K562 (cell line): ENCODE results near the gene TMEFF2.

Experiments
- BDP1 ChIP-seq: IDR thresholded peaks from 3 replicates; pipeline ENCODE4 v1.6.1; 2011; ENCODE audit not compliant: insufficient read length, insufficient read depth
- CBFB ChIP-seq: sonication (generic); formaldehyde crosslinking; IDR thresholded peaks from 2 replicates; pipeline ENCODE4 v1.4.0; 2020; ENCODE audit warnings: mild to moderate bottlenecking, missing genetic modification reagents
- CTCF ChIP-seq, 3 experiments: IDR thresholded peaks in 2 of 3; conservative IDR thresholded peaks in 1 of 3; 2 replicates each; pipeline ENCODE4 v1.5.1; 2011 to 2012; ENCODE audit warnings: low read length in 3 of 3, mild to moderate bottlenecking in 3 of 3, control low read depth in 2 of 3, improper control_type of control experiment in 1 of 3, inconsistent platforms in 1 of 3, low read depth in 1 of 3, mixed read lengths in 1 of 3, moderate library complexity in 1 of 3; ENCODE audit not compliant: insufficient read depth in 2 of 3
- KLF1 ChIP-seq: fragments of 450-650 bp; IDR thresholded peaks from 2 replicates; pipeline ENCODE4 v1.6.1; 2016; ENCODE audit warnings: missing genetic modification characterization, missing compliant biosample characterization
- MAX ChIP-seq: sonication (generic); formaldehyde crosslinking; IDR thresholded peaks from 2 replicates; pipeline ENCODE4 v1.9.0; 2022; ENCODE audit warnings: mild to moderate bottlenecking, missing genetic modification reagents
- POLR2A ChIP-seq: fragments of 450-650 bp; conservative IDR thresholded peaks from 2 replicates; pipeline ENCODE4 v1.6.1; 2016
- POLR2G ChIP-seq: fragments of 200-400 bp; formaldehyde crosslinking; IDR thresholded peaks from 2 replicates; pipeline ENCODE4 v1.6.1; 2017; ENCODE audit warnings: low read depth, mild to moderate bottlenecking, antibody characterized with exemption, low read length, moderate library complexity
- RREB1 ChIP-seq: fragments of 250-450 bp; sonication (Bioruptor Pico); IDR thresholded peaks from 2 replicates; pipeline ENCODE4 v1.4.0; 2020
- ZBED1 ChIP-seq: IDR thresholded peaks from 2 replicates; pipeline ENCODE4 v1.6.1; 2014
- ZNF586 ChIP-seq: fragments of 450-650 bp; formaldehyde crosslinking; conservative IDR thresholded peaks from 2 replicates; pipeline ENCODE4 v1.4.0; 2020; ENCODE audit warnings: mild to moderate bottlenecking, moderate library complexity

GRCh38 chr2:191968120-191968519, 226.6 kb downstream of the TMEFF2 start:
- TF ChIP-seq POLR2A (no peak), MAX (CRISPR knock-in tag) (no peak), CTCF (IDR thresholded peaks at IDR 0.05 in 2 of 3, conservative IDR thresholded peaks at IDR 0.05 in 1 of 3; ENCODE audit: insufficient read depth in 2 of 3, low read depth in 1 of 3, low read length in 3 of 3) (no peak), POLR2G (no peak), ZBED1 (no peak), ZNF586 (no peak), BDP1 (no peak), KLF1 (tag) (no peak), CBFB (CRISPR knock-in tag) (no peak), RREB1 (CRISPR knock-in tag) (no peak)
